K562 (cell line): ENCODE results near the gene RCOR2. TPM values are rescaled to one million over a fixed set of nuclear protein-coding genes. Genes with fewer than 3 reads are reported as not detected.

Experiments
- ASH1L ChIP-seq: fragments of 450-650 bp; IDR thresholded peaks from 2 replicates; pipeline ENCODE4 v1.6.1; 2018; ENCODE audit warnings: borderline replicate concordance, mild to moderate bottlenecking, low read depth; ENCODE audit not compliant: partially characterized antibody
- ATF1 ChIP-seq, 2 experiments: fragments of 450-650 bp in 1 of 2; IDR thresholded peaks; 2 replicates each; pipeline ENCODE4 v1.6.1; 2016; ENCODE audit warnings: missing compliant biosample characterization in 1 of 2, missing genetic modification characterization in 1 of 2
- CTBP1 ChIP-seq: fragments of 450-650 bp; IDR thresholded peaks from 2 replicates; pipeline ENCODE4 v1.6.1; 2016; ENCODE audit warnings: borderline replicate concordance
- CXXC5 ChIP-seq: fragments of 250-450 bp; sonication (Bioruptor Pico); IDR thresholded peaks from 2 replicates; pipeline ENCODE4 v1.8.0; 2022; ENCODE audit warnings: inconsistent platforms, mild to moderate bottlenecking, moderate library complexity
- EGR1 ChIP-seq: fragments of 450-650 bp; conservative IDR thresholded peaks from 2 replicates; pipeline ENCODE4 v1.6.1; 2017; ENCODE audit warnings: mild to moderate bottlenecking
- FOXA3 ChIP-seq, 2 experiments: fragments of 450-650 bp in 1 of 2; sonication (generic) in 1 of 2; formaldehyde crosslinking; IDR thresholded peaks in 1 of 2; conservative IDR thresholded peaks in 1 of 2; 2 replicates each; pipeline versions ENCODE4 v1.4.0 to v1.8.0; 2020 to 2022; ENCODE audit warnings: mild to moderate bottlenecking in 2 of 2, missing genetic modification reagents in 1 of 2
- KDM5B ChIP-seq: fragments of 200-600 bp; sonication (generic); IDR thresholded peaks from 2 replicates; pipeline ENCODE4 v1.6.1; 2012; ENCODE audit warnings: low read depth, mild to moderate bottlenecking, moderate library complexity, low read length, control low read depth, inconsistent platforms; ENCODE audit not compliant: insufficient replicate concordance
- POLR2G ChIP-seq: fragments of 200-400 bp; formaldehyde crosslinking; IDR thresholded peaks from 2 replicates; pipeline ENCODE4 v1.6.1; 2017; ENCODE audit warnings: low read depth, mild to moderate bottlenecking, antibody characterized with exemption, low read length, moderate library complexity
- RAD51 ChIP-seq: fragments of 450-650 bp; IDR thresholded peaks from 2 replicates; pipeline ENCODE4 v1.7.1; 2016; ENCODE audit warnings: low read depth, mild to moderate bottlenecking, borderline replicate concordance
- RBBP5 ChIP-seq: fragments of 200-600 bp; sonication (generic); IDR thresholded peaks from 2 replicates; pipeline ENCODE4 v1.6.1; 2012; ENCODE audit warnings: borderline replicate concordance, mild to moderate bottlenecking, low read length, control low read depth, inconsistent platforms; ENCODE audit not compliant: insufficient read depth, poor library complexity, severe bottlenecking
- SNIP1 ChIP-seq: fragments of 450-650 bp; IDR thresholded peaks from 2 replicates; pipeline ENCODE4 v1.7.1; 2017; ENCODE audit warnings: low read depth, mild to moderate bottlenecking
- ZFP36 ChIP-seq: fragments of 150-350 bp; IDR thresholded peaks from 2 replicates; pipeline ENCODE4 v1.6.1; 2018; ENCODE audit warnings: low read length, low read depth; ENCODE audit not compliant: partially characterized antibody
- ZFX ChIP-seq: sonication (generic); formaldehyde crosslinking; IDR thresholded peaks from 2 replicates; pipeline ENCODE4 v1.8.0; 2022; ENCODE audit warnings: mild to moderate bottlenecking, missing genetic modification reagents, moderate library complexity
- ZHX1 ChIP-seq: fragments of 150-350 bp; conservative IDR thresholded peaks from 2 replicates; pipeline ENCODE4 v1.6.1; 2014; ENCODE audit warnings: low read length
- ZNF165 ChIP-seq: fragments of 250-450 bp; sonication (Bioruptor Pico); IDR thresholded peaks from 2 replicates; pipeline ENCODE4 v1.4.0; 2020; ENCODE audit warnings: borderline replicate concordance
- ZNF511 ChIP-seq: sonication (generic); formaldehyde crosslinking; IDR thresholded peaks from 2 replicates; pipeline ENCODE4 v1.8.0; 2022; ENCODE audit warnings: mild to moderate bottlenecking, missing genetic modification reagents
- polyA plus RNA-seq, 8 experiments: library from polyadenylated mRNA; depleted of rRNA in 4 of 8; stranded (reverse) in 5 of 8; unstranded in 3 of 8; fragments of >200 nt; fragmentation: Nextera tagmentation in 2 of 8; fragmentation: Illumina TruSeq in 1 of 8; extraction: Ambion mirVana in 2 of 8; extraction: Trizol in 1 of 8; gene quantifications; 2 replicates each; pipeline versions ENCODE4 v1.2.1 to v1.2.3, GENCODE V29; 2011 to 2014; ENCODE audit warnings: inconsistent platforms in 1 of 8, missing spikeins in 1 of 8
- total RNA-seq, 7 experiments: library from RNA; depleted of rRNA in 6 of 7; stranded (reverse); fragments of >200 nt in 6 of 7; fragmentation: Illumina TruSeq in 2 of 7; extraction: Trizol in 2 of 7; gene quantifications; 2 replicates each; pipeline versions ENCODE4 v1.2.1 to v1.2.3, GENCODE V29; 2011 to 2021; ENCODE audit warnings: low replicate concordance in 1 of 7
- TF ChIP-seq, protein P1 (sequence below): sonication (generic); formaldehyde crosslinking; IDR thresholded peaks from 2 replicates; pipeline ENCODE4 v1.8.0; 2022; ENCODE audit warnings: missing genetic modification reagents, mild to moderate bottlenecking, borderline replicate concordance
- TF ChIP-seq, protein P2 (sequence below): sonication (generic); formaldehyde crosslinking; IDR thresholded peaks from 2 replicates; pipeline ENCODE4 v1.8.1; 2023; ENCODE audit warnings: mild to moderate bottlenecking, missing genetic modification reagents

RCOR2 gene
- total and polyA plus RNA-seq, 9 of the 15 experiments (the other 6 are each of a cell fraction or from before 2014, with no cell fraction given) = 0.04 to 6.5 (median 2.5) TPM; not detected in 1

- TF ChIP-seq RBBP5 (peak; percentile 59), RAD51 (no peak), ZHX1 (no peak), ZNF165 (CRISPR knock-in tag) (no peak), ZFX (CRISPR knock-in tag) (peak; percentile 25; the same call in 1 of the 2 replicates), FOXA3 (CRISPR knock-in tag; conservative IDR thresholded peaks at IDR 0.05 in 1 of 2, IDR thresholded peaks at IDR 0.05 in 1 of 2) (no peak), ATF1 (CRISPR knock-in tag; IDR thresholded peaks at IDR 0.05) (no peak), ATF1 (tag; IDR thresholded peaks at IDR 0.05) (no peak), ZFP36 (no peak), CTBP1 (peak; percentile 29; the same call in 1 of the 2 replicates), ASH1L (no peak), SNIP1 (no peak), ZNF511 (CRISPR knock-in tag) (no peak), KDM5B (peak; percentile 41), CXXC5 (no peak), POLR2G (no peak), EGR1 (peak; percentile 79)
- TF ChIP-seq, protein P1, sequence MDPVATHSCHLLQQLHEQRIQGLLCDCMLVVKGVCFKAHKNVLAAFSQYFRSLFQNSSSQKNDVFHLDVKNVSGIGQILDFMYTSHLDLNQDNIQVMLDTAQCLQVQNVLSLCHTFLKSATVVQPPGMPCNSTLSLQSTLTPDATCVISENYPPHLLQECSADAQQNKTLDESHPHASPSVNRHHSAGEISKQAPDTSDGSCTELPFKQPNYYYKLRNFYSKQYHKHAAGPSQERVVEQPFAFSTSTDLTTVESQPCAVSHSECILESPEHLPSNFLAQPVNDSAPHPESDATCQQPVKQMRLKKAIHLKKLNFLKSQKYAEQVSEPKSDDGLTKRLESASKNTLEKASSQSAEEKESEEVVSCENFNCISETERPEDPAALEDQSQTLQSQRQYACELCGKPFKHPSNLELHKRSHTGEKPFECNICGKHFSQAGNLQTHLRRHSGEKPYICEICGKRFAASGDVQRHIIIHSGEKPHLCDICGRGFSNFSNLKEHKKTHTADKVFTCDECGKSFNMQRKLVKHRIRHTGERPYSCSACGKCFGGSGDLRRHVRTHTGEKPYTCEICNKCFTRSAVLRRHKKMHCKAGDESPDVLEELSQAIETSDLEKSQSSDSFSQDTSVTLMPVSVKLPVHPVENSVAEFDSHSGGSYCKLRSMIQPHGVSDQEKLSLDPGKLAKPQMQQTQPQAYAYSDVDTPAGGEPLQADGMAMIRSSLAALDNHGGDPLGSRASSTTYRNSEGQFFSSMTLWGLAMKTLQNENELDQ (CRISPR knock-in tag) = no peak
- TF ChIP-seq, protein P2, sequence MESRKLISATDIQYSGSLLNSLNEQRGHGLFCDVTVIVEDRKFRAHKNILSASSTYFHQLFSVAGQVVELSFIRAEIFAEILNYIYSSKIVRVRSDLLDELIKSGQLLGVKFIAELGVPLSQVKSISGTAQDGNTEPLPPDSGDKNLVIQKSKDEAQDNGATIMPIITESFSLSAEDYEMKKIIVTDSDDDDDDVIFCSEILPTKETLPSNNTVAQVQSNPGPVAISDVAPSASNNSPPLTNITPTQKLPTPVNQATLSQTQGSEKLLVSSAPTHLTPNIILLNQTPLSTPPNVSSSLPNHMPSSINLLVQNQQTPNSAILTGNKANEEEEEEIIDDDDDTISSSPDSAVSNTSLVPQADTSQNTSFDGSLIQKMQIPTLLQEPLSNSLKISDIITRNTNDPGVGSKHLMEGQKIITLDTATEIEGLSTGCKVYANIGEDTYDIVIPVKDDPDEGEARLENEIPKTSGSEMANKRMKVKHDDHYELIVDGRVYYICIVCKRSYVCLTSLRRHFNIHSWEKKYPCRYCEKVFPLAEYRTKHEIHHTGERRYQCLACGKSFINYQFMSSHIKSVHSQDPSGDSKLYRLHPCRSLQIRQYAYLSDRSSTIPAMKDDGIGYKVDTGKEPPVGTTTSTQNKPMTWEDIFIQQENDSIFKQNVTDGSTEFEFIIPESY (CRISPR knock-in tag) = no peak
Observed at GRCh38 chr11:63939397-63939891, 22.5 kb upstream of the RCOR2 start (continued).
